Stimulated activated CD8-positive, alpha-beta memory T cell treated with anti-CD3 and anti-CD28 coated beads, Interleukin-7, amount 100 ng/mL, for 1 hour (primary cell): Measurements from ENCODE around the gene ESM1.
"Not testable (repeated sequence)": the region's sequence is repeated elsewhere in the genome, so short reads cannot be mapped to it uniquely, and the experiment has no call there.

ENCODE experiments used
- DNase-seq, 2 donors: peaks; one replicate each; pipeline ENCODE4 v3.0.0-alpha.2; 2020; ENCODE audit warnings: low read depth in 2 of 2

Gene ESM1

GRCh38 chr5:54985301-54986268 is at the start of gene ESM1:
Gene ESM1, minus strand, starts transcription at chr5:54985593. Its CDS starts 76 bp downstream, at chr5:54985517.
- no peak for DNase-seq

- no peak for DNase-seq
Observed at GRCh38 chr5:55033568-55033967, 48.2 kb upstream of the ESM1 start.

- DNase-seq = no peak
Observed at GRCh38 chr5:55031492-55031891, 46.1 kb upstream of the ESM1 start.

- no peak for DNase-seq
Observed at GRCh38 chr5:55030676-55031369, 45.4 kb upstream of the ESM1 start.

GRCh38 chr5:55030220-55030619 is 44.8 kb upstream of the ESM1 start:
- no peak for DNase-seq

GRCh38 chr5:55027595-55027994 is 42.2 kb upstream of the ESM1 start:
- no peak for DNase-seq

- no peak for DNase-seq
Observed at GRCh38 chr5:55022450-55022849, 37.1 kb upstream of the ESM1 start.

- DNase-seq = no peak
Observed at GRCh38 chr5:55021821-55022220, 36.4 kb upstream of the ESM1 start.

GRCh38 chr5:55021410-55021809 is 36.0 kb upstream of the ESM1 start:
- DNase-seq = no peak

- DNase-seq = not testable (repeated sequence)
Observed at GRCh38 chr5:55010149-55010548, 24.8 kb upstream of the ESM1 start.

- no peak for DNase-seq
Observed at GRCh38 chr5:55004729-55005128, 19.3 kb upstream of the ESM1 start.

GRCh38 chr5:55003432-55004065 is 18.2 kb upstream of the ESM1 start:
- DNase-seq = no peak

GRCh38 chr5:55002166-55002565 is 16.8 kb upstream of the ESM1 start:
- not testable (repeated sequence) for DNase-seq

- DNase-seq = no peak
Observed at GRCh38 chr5:54997081-54997480, 11.7 kb upstream of the ESM1 start.

- DNase-seq = no peak
Observed at GRCh38 chr5:54996466-54996865, 11.1 kb upstream of the ESM1 start.

- DNase-seq = no peak
Observed at GRCh38 chr5:54995168-54995567, 9.8 kb upstream of the ESM1 start.

GRCh38 chr5:54994628-54995027 is 9.2 kb upstream of the ESM1 start:
- DNase-seq = no peak

GRCh38 chr5:54993318-54993717 is 7.9 kb upstream of the ESM1 start:
- no peak for DNase-seq

GRCh38 chr5:54991416-54991815 is 6.0 kb upstream of the ESM1 start:
- no peak for DNase-seq

GRCh38 chr5:54990841-54991258 is 5.5 kb upstream of the ESM1 start:
- DNase-seq = no peak

GRCh38 chr5:54988817-54989216 is 3.4 kb upstream of the ESM1 start:
- no peak for DNase-seq

- no peak for DNase-seq
Observed at GRCh38 chr5:54988218-54988617, 2.8 kb upstream of the ESM1 start.
